M059J (cell line): ENCODE measurements around the gene GRIP1. TPM values are rescaled to one million over a fixed set of nuclear protein-coding genes. Genes with fewer than 3 reads are reported as not detected.

ENCODE experiments used
- DNase-seq: peaks from one replicate; pipeline ENCODE4 v3.0.0-alpha.2; 2012; ENCODE audit warnings: low read depth
- total RNA-seq: library from RNA; depleted of rRNA; stranded (reverse); fragments of >200 nt; shearing (Covaris generic); gene quantifications from 2 replicates; pipeline ENCODE4 v1.2.3, GENCODE V29; 2014

The GRIP1 gene
- total RNA-seq, 1 experiment from 2014 or later, result 2.9 TPM

GRCh38 chr12:66602483-66603143 is 76.3 kb downstream of the GRIP1 start:
- DNase-seq, result no peak

GRCh38 chr12:66600903-66601302 is 78.0 kb downstream of the GRIP1 start:
- DNase-seq, result no peak

GRCh38 chr12:66599816-66600215 is 79.1 kb downstream of the GRIP1 start:
- DNase-seq, result no peak

- DNase-seq, result no peak
Observed at GRCh38 chr12:66598608-66599007, 80.3 kb downstream of the GRIP1 start.

GRCh38 chr12:66598079-66598478 is 80.8 kb downstream of the GRIP1 start:
- DNase-seq, result no peak

GRCh38 chr12:66596199-66596598 is 82.7 kb downstream of the GRIP1 start:
- DNase-seq, result peak; percentile 17

GRCh38 chr12:66594688-66595087 is 84.2 kb downstream of the GRIP1 start:
- no peak for DNase-seq

- DNase-seq, result no peak
Observed at GRCh38 chr12:66590275-66590985, 88.4 kb downstream of the GRIP1 start.

GRCh38 chr12:66589095-66589494 is 89.8 kb downstream of the GRIP1 start:
- no peak for DNase-seq

- DNase-seq, result no peak
Observed at GRCh38 chr12:66587912-66588311, 91.0 kb downstream of the GRIP1 start.

GRCh38 chr12:66584673-66585072 is 94.2 kb downstream of the GRIP1 start:
- DNase-seq, result peak; percentile 29

- DNase-seq, result no peak
Observed at GRCh38 chr12:66573605-66574004, 105.3 kb downstream of the GRIP1 start.

GRCh38 chr12:66572845-66573244 is 106.0 kb downstream of the GRIP1 start:
- DNase-seq, result no peak

GRCh38 chr12:66571361-66571915 is 107.4 kb downstream of the GRIP1 start:
- DNase-seq, result no peak

GRCh38 chr12:66563220-66563619 is 115.7 kb downstream of the GRIP1 start:
- no peak for DNase-seq

- peak; percentile 8 for DNase-seq
Observed at GRCh38 chr12:66555113-66555512, 123.8 kb downstream of the GRIP1 start.

- no peak for DNase-seq
Observed at GRCh38 chr12:66552716-66553115, 126.2 kb downstream of the GRIP1 start.

GRCh38 chr12:66550626-66551025 is 128.2 kb downstream of the GRIP1 start:
- DNase-seq, result peak; percentile 21

GRCh38 chr12:66549050-66549389 is 129.9 kb downstream of the GRIP1 start:
- DNase-seq, result no peak

- no peak for DNase-seq
Observed at GRCh38 chr12:66548338-66549049, 130.4 kb downstream of the GRIP1 start.

- no peak for DNase-seq
Observed at GRCh38 chr12:66541426-66541825, 137.4 kb downstream of the GRIP1 start.

GRCh38 chr12:66539431-66539830 is 139.4 kb downstream of the GRIP1 start:
- no peak for DNase-seq

GRCh38 chr12:66538970-66539369 is 139.9 kb downstream of the GRIP1 start:
- peak; percentile 28 for DNase-seq
